ENCODE results near the gene CTDP1.

The CTDP1 gene

DNA sequence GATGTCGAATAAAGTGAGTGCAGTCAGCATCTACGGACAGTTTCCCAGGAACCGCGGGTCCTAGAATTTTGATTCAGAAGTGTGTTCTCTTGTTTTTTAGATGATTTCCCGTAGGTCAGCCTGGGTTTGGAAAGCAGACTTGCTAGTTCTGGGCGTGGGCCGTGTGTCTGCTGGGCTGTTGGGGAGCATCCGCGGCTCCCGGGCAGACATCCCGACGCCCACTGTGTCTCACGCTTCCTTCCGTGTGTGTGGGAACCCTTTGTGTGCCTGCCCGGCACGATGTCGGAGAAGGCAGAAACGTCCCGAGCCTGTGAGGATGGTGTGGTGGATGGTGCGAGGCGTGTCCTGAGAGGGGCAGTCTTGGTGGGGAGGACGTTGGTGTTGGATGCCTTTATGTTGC lies 18.4 kb downstream of the CTDP1 start:
- no peak for DNase-seq (ENCODE audit: low read depth, low spot score)
- no peak overlapping the region for H3K4me3 ChIP-seq (ENCODE audit: low read depth, low read length)
- TF ChIP-seq CTCF (IDR thresholded peaks at IDR 0.05; ENCODE audit: low read depth, low read length) = no peak
- in situ Hi-C loops (cut with HindIII; ENCODE audit: low sequenced_read_pairs) = no loop called here

GRCh38 chr18:79698668-79699335 lies 19.2 kb downstream of the CTDP1 start:
- DNase-seq (ENCODE audit: low read depth, low spot score) = peak; percentile 42
- in situ Hi-C loops (cut with HindIII; ENCODE audit: low sequenced_read_pairs) = no loop called here
- H3K4me3 ChIP-seq (ENCODE audit: low read depth, low read length) = no peak overlapping the region
- TF ChIP-seq CTCF (IDR thresholded peaks at IDR 0.05; ENCODE audit: low read depth, low read length) = no peak

GRCh38 chr18:79699653-79700052 lies 20.1 kb downstream of the CTDP1 start:
- in situ Hi-C loops (cut with HindIII; ENCODE audit: low sequenced_read_pairs) = no loop called here
- H3K4me3 ChIP-seq (ENCODE audit: low read depth, low read length) = no peak overlapping the region
- no peak for TF ChIP-seq CTCF (IDR thresholded peaks at IDR 0.05; ENCODE audit: low read depth, low read length)
- DNase-seq (ENCODE audit: low read depth, low spot score) = no peak

DNA sequence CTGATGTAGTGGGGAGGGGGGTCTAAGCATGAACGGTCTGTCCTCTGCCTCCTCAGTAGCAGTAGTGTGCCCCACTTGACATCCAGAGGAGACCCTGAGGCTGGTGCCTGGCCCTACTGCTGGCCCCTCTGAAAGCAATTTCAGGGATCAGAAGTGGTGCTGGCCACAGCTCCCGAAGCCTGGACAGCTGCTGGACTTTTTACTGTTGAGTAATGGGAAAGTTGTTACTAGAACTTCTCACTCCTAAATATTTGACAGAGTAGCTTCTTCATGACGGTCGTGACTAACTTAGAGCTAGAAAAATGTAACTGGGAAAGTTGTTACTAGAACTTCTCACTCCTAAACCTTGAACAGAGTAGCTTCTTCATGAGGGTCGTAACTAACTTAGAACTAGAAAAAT lies 23.3 kb downstream of the CTDP1 start:
- in situ Hi-C loops (cut with HindIII; ENCODE audit: low sequenced_read_pairs) = no loop called here
- no peak for TF ChIP-seq CTCF (IDR thresholded peaks at IDR 0.05; ENCODE audit: low read depth, low read length)
- no peak overlapping the region for H3K4me3 ChIP-seq (ENCODE audit: low read depth, low read length)
- DNase-seq (ENCODE audit: low read depth, low spot score) = no peak

GRCh38 chr18:79704631-79705030 lies 25.0 kb downstream of the CTDP1 start:
- in situ Hi-C loops (cut with HindIII; ENCODE audit: low sequenced_read_pairs) = no loop called here
- no peak overlapping the region for H3K4me3 ChIP-seq (ENCODE audit: low read depth, low read length)
- TF ChIP-seq CTCF (IDR thresholded peaks at IDR 0.05; ENCODE audit: low read depth, low read length) = no peak
- no peak for DNase-seq (ENCODE audit: low read depth, low spot score)

- no peak overlapping the region for H3K4me3 ChIP-seq (ENCODE audit: low read depth, low read length)
- no peak for TF ChIP-seq CTCF (IDR thresholded peaks at IDR 0.05; ENCODE audit: low read depth, low read length)
- no peak for DNase-seq (ENCODE audit: low read depth, low spot score)
- in situ Hi-C loops (cut with HindIII; ENCODE audit: low sequenced_read_pairs) = no loop called here
Measured at GRCh38 chr18:79705272-79705671, 25.7 kb downstream of the CTDP1 start.

Measured in astrocyte of the spinal cord (primary cell).